GM21528 (cell line): ENCODE results near the gene TMEM132D.

Experiments
- ATAC-seq: cut with Tn5 transposase; IDR thresholded peaks from one replicate; pipeline ENCODE4 v1.9.1; 2021; ENCODE audit warnings: mild to moderate bottlenecking, moderate library complexity; ENCODE audit not compliant: unreplicated experiment, low FRiP score

TMEM132D gene

GRCh38 chr12:129606239-129606638, 297.6 kb downstream of the TMEM132D start:
- ATAC-seq: no peak

GRCh38 chr12:129605666-129606065, 298.2 kb downstream of the TMEM132D start:
- ATAC-seq: no peak

- ATAC-seq: no peak
These were observed 299.3 kb downstream of the TMEM132D start for GRCh38 chr12:129604506-129604905.

GRCh38 chr12:129599406-129599805, 304.4 kb downstream of the TMEM132D start:
- ATAC-seq: no peak

GRCh38 chr12:129594098-129594497, 309.7 kb downstream of the TMEM132D start:
- ATAC-seq: no peak

- no peak for ATAC-seq
These were observed 311.4 kb downstream of the TMEM132D start for GRCh38 chr12:129592449-129592848.

- ATAC-seq: no peak
These were observed 314.3 kb downstream of the TMEM132D start for GRCh38 chr12:129589503-129589902.

- no peak for ATAC-seq
These were observed 315.7 kb downstream of the TMEM132D start for GRCh38 chr12:129588142-129588541.

- ATAC-seq: no peak
These were observed 318.5 kb downstream of the TMEM132D start for GRCh38 chr12:129585296-129585695.

- no peak for ATAC-seq
These were observed 323.9 kb downstream of the TMEM132D start for GRCh38 chr12:129579879-129580278.

- ATAC-seq: no peak
These were observed 331.8 kb downstream of the TMEM132D start for GRCh38 chr12:129571901-129572494.

GRCh38 chr12:129570796-129571400, 332.9 kb downstream of the TMEM132D start:
- ATAC-seq: no peak

GRCh38 chr12:129566800-129567199, 337.0 kb downstream of the TMEM132D start:
- ATAC-seq: no peak

- no peak for ATAC-seq
These were observed 339.1 kb downstream of the TMEM132D start for GRCh38 chr12:129564768-129565167.

- ATAC-seq: no peak
These were observed 340.6 kb downstream of the TMEM132D start for GRCh38 chr12:129563266-129563665.

GRCh38 chr12:129561304-129561703, 342.5 kb downstream of the TMEM132D start:
- no peak for ATAC-seq

GRCh38 chr12:129559776-129560175, 344.0 kb downstream of the TMEM132D start:
- no peak for ATAC-seq

GRCh38 chr12:129558036-129558435, 345.8 kb downstream of the TMEM132D start:
- ATAC-seq: no peak

- no peak for ATAC-seq
These were observed 347.7 kb downstream of the TMEM132D start for GRCh38 chr12:129556082-129556481.

- ATAC-seq: no peak
These were observed 350.7 kb downstream of the TMEM132D start for GRCh38 chr12:129552996-129553750.

GRCh38 chr12:129551441-129551840, 352.4 kb downstream of the TMEM132D start:
- no peak for ATAC-seq

GRCh38 chr12:129550353-129550752, 353.5 kb downstream of the TMEM132D start:
- no peak for ATAC-seq
